IMR-90 (cell line): ENCODE data around the gene DCST2. TPM values are rescaled to one million over a fixed set of nuclear protein-coding genes. Genes with fewer than 3 reads are reported as not detected.

ENCODE experiments used
- CEBPB ChIP-seq: IDR thresholded peaks from 2 replicates; pipeline ENCODE4 v1.6.1; 2012; ENCODE audit warnings: low read depth, low read length, improper control_type of control experiment
- polyA plus RNA-seq, 3 experiments: library from polyadenylated mRNA; depleted of rRNA; stranded (reverse); fragments of >200 nt; gene quantifications; 2 replicates each; pipeline ENCODE4 v1.2.3, GENCODE V29; 2012; ENCODE audit warnings: low replicate concordance in 1 of 3
- total RNA-seq: library from RNA; depleted of rRNA; stranded (reverse); fragments of >200 nt; gene quantifications from 2 replicates; pipeline ENCODE4 v1.2.3, GENCODE V29; 2012
- TF ChIP-seq, protein P1 (sequence below): fragments of 150-350 bp; IDR thresholded peaks from 2 replicates; pipeline ENCODE4 v1.6.1; 2017; ENCODE audit warnings: mild to moderate bottlenecking, antibody characterized with exemption, low read length, low read depth

The DCST2 gene
- total and polyA plus RNA-seq, 2 of the 4 experiments (the other 2 are of a cell fraction) = 0.14 TPM; not detected in 1

DNA sequence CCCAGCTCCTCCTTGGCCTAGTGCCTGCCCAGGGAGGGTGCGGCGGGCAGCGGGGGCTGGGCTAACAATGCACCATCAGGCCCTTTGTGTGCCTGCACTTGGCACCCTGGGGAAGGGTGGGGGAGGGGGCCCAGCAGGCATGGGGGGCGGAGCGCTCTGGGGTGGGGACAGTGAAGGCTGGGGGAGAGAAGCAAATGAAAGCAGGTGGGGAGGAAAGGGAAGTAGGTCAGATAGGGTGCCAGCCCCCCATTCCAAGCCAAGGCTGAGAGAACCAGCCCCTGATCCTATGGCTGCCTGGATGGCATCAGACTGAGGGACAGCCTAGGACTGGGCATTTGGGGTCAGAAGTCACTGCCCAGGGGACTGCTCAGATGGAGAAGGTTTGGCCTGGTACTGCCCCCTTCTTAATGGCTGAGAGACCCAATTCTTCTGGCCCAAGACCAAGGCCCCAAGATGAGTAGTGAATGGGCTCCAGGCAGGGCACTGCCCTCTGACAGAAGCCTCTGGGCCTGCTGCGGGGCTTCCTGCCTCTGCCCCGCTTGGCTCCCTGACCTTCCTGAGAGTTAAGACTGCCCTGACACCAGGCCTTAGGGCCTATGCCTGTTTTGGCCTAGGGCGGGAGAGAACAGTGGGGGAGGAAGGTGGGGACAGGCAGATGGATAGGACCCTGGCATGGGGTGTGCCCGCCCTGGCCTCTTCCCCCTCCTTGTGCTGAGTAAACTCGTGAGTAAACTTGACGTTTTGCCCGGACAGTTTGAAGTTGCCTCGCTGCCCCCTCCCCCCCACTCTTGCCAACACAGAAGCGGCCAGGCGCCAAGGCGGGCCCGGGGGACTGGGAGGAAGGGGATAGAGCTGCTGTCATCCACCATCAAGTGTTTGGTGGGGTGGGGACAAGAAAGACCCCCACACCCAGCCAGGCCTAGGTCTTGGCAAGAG, 28.2 kb downstream of the DCST2 start (continued):
- TF ChIP-seq, protein P1, sequence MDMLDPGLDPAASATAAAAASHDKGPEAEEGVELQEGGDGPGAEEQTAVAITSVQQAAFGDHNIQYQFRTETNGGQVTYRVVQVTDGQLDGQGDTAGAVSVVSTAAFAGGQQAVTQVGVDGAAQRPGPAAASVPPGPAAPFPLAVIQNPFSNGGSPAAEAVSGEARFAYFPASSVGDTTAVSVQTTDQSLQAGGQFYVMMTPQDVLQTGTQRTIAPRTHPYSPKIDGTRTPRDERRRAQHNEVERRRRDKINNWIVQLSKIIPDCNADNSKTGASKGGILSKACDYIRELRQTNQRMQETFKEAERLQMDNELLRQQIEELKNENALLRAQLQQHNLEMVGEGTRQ = no peak
- no peak for TF ChIP-seq CEBPB
